Measurements from ENCODE around the gene TEX12. TPM values are rescaled to one million over a fixed set of nuclear protein-coding genes. Genes with fewer than 3 reads are reported as not detected.

Gene TEX12
- total RNA-seq, 4 donors from 2014 or later = 2.0 TPM; not detected in 3

DNA sequence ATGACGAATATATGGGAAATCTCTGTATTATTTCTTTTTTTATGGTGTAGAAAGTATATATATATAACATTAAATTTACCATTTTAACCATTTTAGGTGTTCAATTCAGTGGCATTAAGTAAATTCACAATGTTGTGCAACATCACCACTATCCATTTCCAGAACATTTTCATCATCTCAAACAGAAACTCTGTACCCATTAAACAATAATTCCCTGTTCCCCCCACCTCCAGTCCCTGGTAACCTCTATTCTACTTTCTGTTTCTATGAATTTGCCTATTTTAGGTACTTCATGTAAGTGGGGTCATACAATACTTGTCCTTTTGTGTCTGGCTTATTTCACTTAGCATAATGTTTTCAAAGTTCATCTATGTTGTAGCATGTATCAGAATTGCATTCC, 43.7 kb downstream of the TEX12 start:
- Histone ChIP-seq H3K27me3 (no peaks in the 10 kb centered on the region), H3K9me3 (no peaks in the 10 kb centered on the region), H3K4me1 (no peaks in the 10 kb centered on the region), H3K4me3 (no peak overlapping the region), H3K36me3 (no peaks in the 10 kb centered on the region), H3K27ac (no peak overlapping the region)
- DNase-seq = no peak
- TF ChIP-seq, protein P1, sequence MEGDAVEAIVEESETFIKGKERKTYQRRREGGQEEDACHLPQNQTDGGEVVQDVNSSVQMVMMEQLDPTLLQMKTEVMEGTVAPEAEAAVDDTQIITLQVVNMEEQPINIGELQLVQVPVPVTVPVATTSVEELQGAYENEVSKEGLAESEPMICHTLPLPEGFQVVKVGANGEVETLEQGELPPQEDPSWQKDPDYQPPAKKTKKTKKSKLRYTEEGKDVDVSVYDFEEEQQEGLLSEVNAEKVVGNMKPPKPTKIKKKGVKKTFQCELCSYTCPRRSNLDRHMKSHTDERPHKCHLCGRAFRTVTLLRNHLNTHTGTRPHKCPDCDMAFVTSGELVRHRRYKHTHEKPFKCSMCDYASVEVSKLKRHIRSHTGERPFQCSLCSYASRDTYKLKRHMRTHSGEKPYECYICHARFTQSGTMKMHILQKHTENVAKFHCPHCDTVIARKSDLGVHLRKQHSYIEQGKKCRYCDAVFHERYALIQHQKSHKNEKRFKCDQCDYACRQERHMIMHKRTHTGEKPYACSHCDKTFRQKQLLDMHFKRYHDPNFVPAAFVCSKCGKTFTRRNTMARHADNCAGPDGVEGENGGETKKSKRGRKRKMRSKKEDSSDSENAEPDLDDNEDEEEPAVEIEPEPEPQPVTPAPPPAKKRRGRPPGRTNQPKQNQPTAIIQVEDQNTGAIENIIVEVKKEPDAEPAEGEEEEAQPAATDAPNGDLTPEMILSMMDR (IDR thresholded peaks at IDR 0.05) = no peak
- no peak for TF ChIP-seq POLR2A (IDR thresholded peaks at IDR 0.05)

DNA sequence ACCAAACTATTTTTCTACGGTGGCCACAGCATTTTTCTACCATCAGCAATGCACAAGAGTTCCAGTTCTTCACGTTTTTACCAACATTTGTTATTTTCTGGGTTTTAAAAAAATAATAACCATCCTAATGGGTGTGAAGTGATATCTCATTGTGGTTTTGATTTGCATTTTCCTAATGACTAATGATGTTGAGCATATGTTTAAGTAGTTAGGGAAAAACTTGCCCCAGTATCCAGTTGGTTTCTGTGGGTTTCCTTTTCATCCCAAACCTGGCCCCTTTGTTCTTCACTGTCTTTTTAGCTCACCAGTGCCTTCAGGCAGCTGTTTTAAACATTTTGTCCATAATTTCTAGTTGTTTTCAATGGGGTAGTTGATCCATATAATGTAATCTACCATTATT, 44.4 kb downstream of the TEX12 start:
- no peak overlapping the region for H3K4me3 ChIP-seq
- no peaks in the 10 kb centered on the region for H3K36me3 ChIP-seq
- DNase-seq = no peak
- TF ChIP-seq POLR2A (IDR thresholded peaks at IDR 0.05) = no peak
- TF ChIP-seq, protein P1 (IDR thresholded peaks at IDR 0.05) = no peak
- no peaks in the 10 kb centered on the region for H3K27me3 ChIP-seq
- H3K27ac ChIP-seq = no peak overlapping the region
- H3K4me1 ChIP-seq = no peaks in the 10 kb centered on the region
- no peaks in the 10 kb centered on the region for H3K9me3 ChIP-seq

DNA sequence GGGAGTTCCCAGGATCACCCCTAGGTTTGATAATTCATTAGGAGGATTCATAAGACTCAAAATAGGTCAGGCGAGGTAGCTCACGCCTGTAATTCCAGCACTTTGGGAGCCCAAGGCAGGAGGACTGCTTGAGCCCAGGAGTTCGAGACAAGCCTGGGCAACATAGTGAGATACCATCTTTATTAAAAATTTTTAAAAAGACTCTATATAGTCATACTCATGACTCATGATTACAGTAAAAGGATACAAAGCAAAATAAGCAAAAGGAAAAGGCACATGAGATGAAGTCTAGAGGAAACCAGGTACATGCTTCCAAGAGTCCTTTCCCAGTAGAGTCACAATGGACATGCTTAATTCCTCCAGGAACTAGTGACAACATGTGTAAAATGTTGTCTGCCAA, 45.1 kb downstream of the TEX12 start:
- H3K9me3 ChIP-seq = no peaks in the 10 kb centered on the region
- H3K36me3 ChIP-seq = no peaks in the 10 kb centered on the region
- no peak for TF ChIP-seq POLR2A (IDR thresholded peaks at IDR 0.05)
- TF ChIP-seq, protein P1 (IDR thresholded peaks at IDR 0.05) = no peak
- no peak overlapping the region for H3K4me3 ChIP-seq
- no peak overlapping the region for H3K27ac ChIP-seq
- DNase-seq = no peak
- no peaks in the 10 kb centered on the region for H3K4me1 ChIP-seq
- no peaks in the 10 kb centered on the region for H3K27me3 ChIP-seq

DNA sequence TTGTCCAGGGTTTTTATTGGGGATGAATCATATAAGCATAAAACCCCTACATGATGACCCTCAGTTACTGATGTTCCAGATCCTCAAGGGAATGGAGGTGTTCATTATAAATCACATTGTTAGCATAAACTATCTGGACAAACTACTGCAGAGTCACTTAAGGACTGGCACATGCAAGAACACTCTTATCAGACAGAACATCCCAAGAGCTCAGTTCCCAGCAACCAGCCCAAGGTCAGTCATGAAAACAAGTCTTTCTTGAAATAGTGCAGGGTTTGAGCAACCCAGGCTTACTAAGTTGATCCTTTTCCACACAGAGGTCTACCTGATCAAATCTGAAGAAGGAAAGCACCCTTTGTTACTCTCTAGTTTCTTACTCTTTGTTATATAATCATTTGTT, 45.5 kb downstream of the TEX12 start:
- no peaks in the 10 kb centered on the region for H3K9me3 ChIP-seq
- no peaks in the 10 kb centered on the region for H3K27me3 ChIP-seq
- H3K4me3 ChIP-seq = no peak overlapping the region
- no peak overlapping the region for H3K27ac ChIP-seq
- no peaks in the 10 kb centered on the region for H3K4me1 ChIP-seq
- H3K36me3 ChIP-seq = no peaks in the 10 kb centered on the region
- TF ChIP-seq, protein P1 (IDR thresholded peaks at IDR 0.05) = no peak
- no peak for TF ChIP-seq POLR2A (IDR thresholded peaks at IDR 0.05)
- DNase-seq = no peak

DNA sequence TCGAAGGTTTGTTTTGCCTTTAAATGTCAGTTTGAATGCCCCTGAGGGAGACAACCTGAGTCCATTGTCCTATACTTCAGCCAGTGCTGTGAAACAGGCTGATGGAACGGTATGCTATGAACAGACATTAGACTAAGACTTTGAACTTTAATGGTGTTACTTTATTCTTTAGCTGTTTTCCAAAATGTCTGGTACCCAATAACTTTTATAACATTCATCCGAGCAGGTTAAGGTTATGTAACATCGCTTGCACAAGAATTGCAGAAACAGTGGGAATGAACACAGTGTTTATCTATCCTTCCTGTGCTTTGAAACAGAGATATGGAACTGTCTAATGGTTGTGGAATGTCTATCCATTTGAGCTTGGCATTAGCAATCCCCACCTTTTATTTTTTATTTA, 46.6 kb downstream of the TEX12 start:
- Histone ChIP-seq H3K9me3 (no peaks in the 10 kb centered on the region), H3K27ac (no peak overlapping the region), H3K27me3 (no peaks in the 10 kb centered on the region), H3K4me1 (no peaks in the 10 kb centered on the region), H3K36me3 (no peaks in the 10 kb centered on the region), H3K4me3 (no peak overlapping the region)
- no peak for TF ChIP-seq POLR2A (IDR thresholded peaks at IDR 0.05)
- TF ChIP-seq, protein P1 (IDR thresholded peaks at IDR 0.05) = no peak
- DNase-seq = no peak

DNA sequence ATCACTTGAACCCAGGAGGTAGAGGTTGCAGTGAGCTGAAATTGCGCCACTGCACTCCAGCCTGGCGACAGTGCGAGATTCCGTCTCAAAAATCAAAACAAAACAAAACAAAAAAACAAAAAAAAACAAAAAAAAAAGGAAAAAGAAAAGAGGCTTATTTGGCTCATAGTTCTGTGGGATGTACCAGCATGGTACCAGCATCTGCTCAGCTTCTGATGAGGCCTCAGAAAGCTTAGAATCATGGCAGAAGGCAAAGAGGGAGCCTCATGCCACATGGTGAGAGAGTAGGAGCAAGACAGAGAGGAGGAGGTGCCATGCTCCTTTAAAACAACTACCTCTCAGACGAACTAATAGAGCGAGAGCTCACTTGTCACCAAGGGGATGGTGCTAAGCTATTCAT, 48.4 kb downstream of the TEX12 start:
- H3K36me3 ChIP-seq = no peaks in the 10 kb centered on the region
- no peak overlapping the region for H3K4me3 ChIP-seq
- no peak for DNase-seq
- H3K27me3 ChIP-seq = no peaks in the 10 kb centered on the region
- H3K27ac ChIP-seq = no peak overlapping the region
- TF ChIP-seq, protein P1 (IDR thresholded peaks at IDR 0.05) = no peak
- no peak for TF ChIP-seq POLR2A (IDR thresholded peaks at IDR 0.05)
- H3K4me1 ChIP-seq = no peaks in the 10 kb centered on the region
- H3K9me3 ChIP-seq = no peaks in the 10 kb centered on the region

All from Peyer's patch (tissue), 4 donors.